GM13977 (cell line): ENCODE data around the gene NHSL2.
A peak's percentile ranks its signal among the peaks of the same experiment; 100 is the strongest.

Experiments used
- DNase-seq: peaks from one replicate; pipeline ENCODE4 v3.0.0; 2012; ENCODE audit warnings: low spot score
- CTCF ChIP-seq: IDR thresholded peaks from 2 replicates; pipeline ENCODE4 v1.5.1; 2012; ENCODE audit warnings: mild to moderate bottlenecking, control low read depth; ENCODE audit not compliant: insufficient read depth; ENCODE audit errors: extremely low read depth, missing control alignments
- in situ Hi-C: fragments of 300-500 bp; cut with MboI; formaldehyde crosslinking; loops from one replicate; pipeline ENCODE4 v1.12.0; 2022; ENCODE audit warnings: low sequenced_read_pairs, low pct_unique_long_range_greater_than_20kb, mixed read lengths, inconsistent platforms; ENCODE audit not compliant: unreplicated experiment

Gene NHSL2

DNA sequence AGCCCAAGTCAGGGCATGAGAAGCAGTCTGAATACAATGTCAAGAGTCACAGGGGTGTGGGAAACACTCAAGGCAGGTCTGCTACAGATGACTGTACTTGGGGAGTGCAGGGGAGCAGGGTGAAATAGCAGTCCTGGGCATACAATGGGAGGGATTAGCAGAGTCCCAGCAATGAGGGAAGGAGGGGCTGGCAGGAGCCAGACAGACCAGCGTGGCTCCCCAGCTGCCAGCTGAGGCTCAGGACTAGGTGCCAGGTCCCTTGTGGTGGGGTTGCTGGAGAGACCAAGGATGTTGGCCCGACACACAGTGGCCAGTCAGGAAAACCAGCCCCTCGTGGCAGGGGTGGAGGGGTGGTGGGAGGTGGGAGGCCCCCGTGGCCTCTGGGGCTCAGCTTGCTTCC is 134.5 kb downstream of the NHSL2 start:
- in situ Hi-C loops = no loop called here
- TF ChIP-seq CTCF = no peak
- no peak for DNase-seq

- TF ChIP-seq CTCF = no peak
- DNase-seq = no peak
- in situ Hi-C loops = no loop called here
Observed at GRCh38 chrX:72045552-72046277, 135.1 kb downstream of the NHSL2 start.

GRCh38 chrX:72046447-72046846 is 135.8 kb downstream of the NHSL2 start:
- no peak for DNase-seq
- in situ Hi-C loops = no loop called here
- no peak for TF ChIP-seq CTCF

DNA sequence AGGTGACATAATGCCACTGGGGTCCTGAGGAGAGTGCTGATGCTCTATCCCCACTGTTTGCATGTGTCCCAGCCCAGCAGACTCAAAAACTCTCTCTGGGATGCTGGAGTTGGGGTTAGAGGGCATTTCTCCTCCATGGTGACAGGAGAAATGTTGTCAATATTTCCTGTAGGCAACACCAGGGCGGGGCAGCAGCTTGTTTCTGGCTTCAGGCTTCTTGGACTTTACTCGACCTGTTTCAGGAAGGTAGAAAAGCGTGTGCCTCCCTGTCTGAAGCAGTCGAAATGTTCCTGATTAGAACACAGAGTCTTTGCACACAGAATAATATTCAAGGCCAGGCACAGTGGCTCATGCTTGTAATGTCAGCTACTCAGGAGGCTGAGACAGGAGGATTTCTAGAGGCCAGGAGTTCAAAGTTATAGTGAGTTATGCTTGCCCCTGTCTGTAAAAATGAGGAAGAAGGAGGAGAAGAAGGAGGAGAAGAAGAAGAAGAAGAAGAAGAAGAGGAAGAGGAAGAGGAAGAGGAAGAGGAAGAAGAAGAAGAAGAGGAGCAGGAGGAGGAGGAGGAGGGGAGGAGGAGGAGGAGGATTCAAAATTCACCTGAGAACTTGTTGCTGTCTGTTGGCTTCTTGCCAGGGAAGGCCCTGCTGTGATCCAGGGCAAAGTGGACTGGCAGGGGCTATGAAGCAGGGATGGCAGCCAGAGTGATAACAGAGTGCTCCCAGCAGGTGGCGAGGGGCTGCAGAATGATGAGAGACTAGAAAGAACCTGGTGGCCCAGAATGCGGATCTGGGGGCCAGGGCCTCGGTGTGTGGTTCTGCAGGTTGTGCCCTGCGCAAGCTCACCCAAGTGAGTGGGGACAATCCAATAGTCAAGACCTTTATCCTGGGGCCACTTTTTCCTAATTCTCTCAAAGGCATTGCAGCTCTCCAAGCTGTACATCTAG is 138.1 kb downstream of the NHSL2 start:
- no peak for DNase-seq
- TF ChIP-seq CTCF = peak; percentile 20

GRCh38 chrX:72050011-72050410 is 139.4 kb downstream of the NHSL2 start:
- in situ Hi-C loops = no loop called here
- TF ChIP-seq CTCF = no peak
- DNase-seq = no peak

More for the DNA sequence above, 138.1 kb downstream of the NHSL2 start:
- in situ Hi-C loops = no loop called here

DNA sequence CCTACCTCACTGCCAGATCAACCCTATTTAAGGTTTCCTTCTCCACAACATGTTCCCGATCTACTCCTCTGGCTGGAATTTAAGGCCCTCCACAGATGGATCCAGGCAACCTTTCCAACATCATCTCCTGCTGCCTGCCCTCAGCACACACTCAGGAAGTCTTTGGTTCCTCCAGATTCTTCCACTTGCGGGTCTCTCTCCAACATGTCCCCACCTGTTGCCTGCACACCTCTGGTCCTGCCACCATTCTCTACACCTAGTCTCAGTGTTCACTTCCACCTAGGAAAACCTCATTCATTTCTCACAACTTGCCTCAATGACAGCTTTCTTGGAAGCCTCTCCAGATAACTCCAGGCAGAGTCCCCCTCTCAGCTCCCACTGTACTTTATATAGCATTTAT is 140.9 kb downstream of the NHSL2 start:
- in situ Hi-C loops = no loop called here
- DNase-seq = no peak
- no peak for TF ChIP-seq CTCF
